Astrocyte of the cerebellum (primary cell): ENCODE data around the gene UTS2R.
"Not testable (repeated sequence)": the region's sequence is repeated elsewhere in the genome, so short reads cannot be mapped to it uniquely, and the experiment has no call there.

Experiments
- DNase-seq: peaks from one replicate; pipeline ENCODE4 v3.0.0-alpha.2; 2011; ENCODE audit warnings: low read depth
- H3K4me3 ChIP-seq: 2 replicates; pipeline ENCODE4 v1.5.1; 2011; ENCODE audit warnings: mild to moderate bottlenecking, low read depth, low read length, moderate library complexity
- CTCF ChIP-seq: IDR thresholded peaks from 2 replicates; pipeline ENCODE4 v1.5.1; 2012; ENCODE audit warnings: low read length, low read depth, moderate library complexity, mild to moderate bottlenecking; ENCODE audit errors: missing control alignments
- in situ Hi-C: cut with HindIII; loops from 2 replicates; pipeline ENCODE4 v1.10.0; 2017; ENCODE audit warnings: low sequenced_read_pairs

The UTS2R gene

GRCh38 chr17:82376042-82376730, 4.6 kb downstream of the UTS2R start:
- in situ Hi-C loops = no loop called here

DNA sequence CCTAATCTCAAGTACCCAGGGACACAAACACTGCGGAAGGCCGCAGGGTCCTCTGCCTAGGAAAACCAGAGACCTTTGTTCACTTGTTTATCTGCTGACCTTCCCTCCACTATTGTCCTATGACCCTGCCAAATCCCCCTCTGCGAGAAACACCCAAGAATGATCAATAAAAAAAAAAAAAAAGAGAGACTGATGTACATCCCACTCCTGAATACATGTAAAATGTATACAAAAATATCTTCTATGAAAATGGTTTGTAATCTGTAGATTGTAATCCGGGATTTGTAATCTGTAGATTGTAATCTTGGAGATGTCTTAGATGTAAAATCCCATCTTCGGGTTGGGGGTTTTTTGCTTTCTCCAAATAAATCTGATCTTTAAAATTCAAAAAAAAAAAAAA, 5.7 kb downstream of the UTS2R start:
- H3K4me3 ChIP-seq, in situ Hi-C loops, DNase-seq: not testable (repeated sequence)

More at GRCh38 chr17:82376042-82376730, 4.6 kb downstream of the UTS2R start:
- TF ChIP-seq CTCF = no peak
- no peak overlapping the region for H3K4me3 ChIP-seq
- no peak for DNase-seq

DNA sequence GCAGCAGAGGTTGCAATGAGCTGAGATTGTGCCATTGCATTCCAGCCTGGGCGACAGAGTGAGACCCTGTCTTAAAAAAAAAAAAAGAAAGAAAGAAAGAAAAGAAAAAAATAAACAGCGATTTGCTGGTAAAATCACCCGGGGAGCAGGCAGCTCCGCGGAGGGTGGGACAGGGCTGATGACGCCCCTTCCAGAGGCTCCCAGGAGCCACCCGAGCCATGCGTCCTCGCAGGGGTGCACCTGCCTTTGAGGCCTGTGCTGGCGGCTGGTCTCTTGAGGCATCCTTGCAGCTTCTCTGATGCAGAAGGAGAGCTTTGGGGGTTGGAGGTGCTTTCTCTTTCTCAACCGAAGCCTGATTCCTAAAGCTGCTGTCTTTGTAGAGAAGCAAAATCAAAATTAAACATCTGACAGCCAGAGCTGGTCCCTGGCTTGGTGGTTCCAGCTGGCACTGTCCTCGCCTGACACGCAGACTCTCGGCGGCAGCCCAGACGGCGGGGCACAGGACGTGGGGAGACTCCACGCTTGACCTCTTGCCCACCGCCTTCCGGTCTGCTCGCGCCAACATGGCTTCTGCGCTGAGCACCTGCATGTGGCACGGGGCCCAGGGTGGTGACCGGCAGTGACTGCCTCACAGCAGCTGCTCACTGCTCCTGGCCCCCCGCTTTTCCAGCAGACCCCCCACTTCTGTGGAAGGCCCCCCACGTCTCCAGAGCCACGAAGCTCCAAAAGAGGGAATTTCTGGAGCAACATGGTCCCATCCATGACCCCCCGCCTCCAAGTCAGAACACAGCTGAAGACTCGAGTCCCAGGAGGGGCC, 6.6 kb downstream of the UTS2R start:
- no peak overlapping the region for H3K4me3 ChIP-seq
- DNase-seq = no peak
- in situ Hi-C loops = no loop called here
- TF ChIP-seq CTCF = no peak

GRCh38 chr17:82378741-82379021, 7.1 kb downstream of the UTS2R start:
- in situ Hi-C loops = no loop called here
- TF ChIP-seq CTCF = no peak
- DNase-seq = no peak
- no peak overlapping the region for H3K4me3 ChIP-seq

GRCh38 chr17:82380860-82381702, 9.5 kb downstream of the UTS2R start:
- in situ Hi-C loops = no loop called here
- TF ChIP-seq CTCF = no peak
- no peak for DNase-seq
- H3K4me3 ChIP-seq = no peak overlapping the region

DNA sequence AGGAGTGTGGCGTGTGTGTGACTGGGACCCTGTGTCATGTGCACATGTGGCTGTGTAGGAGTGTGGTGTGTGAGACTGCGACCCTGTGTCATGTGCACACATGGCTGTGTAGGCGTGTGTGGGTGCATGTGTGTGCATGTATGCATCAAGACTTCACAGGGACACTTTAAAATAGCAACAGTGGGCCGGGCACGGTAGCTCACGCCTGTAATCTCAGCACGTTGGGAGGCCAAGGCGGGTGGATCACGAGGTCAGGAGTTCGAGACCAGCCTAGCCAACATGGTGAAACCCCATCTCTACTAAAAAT, 10.1 kb downstream of the UTS2R start:
- DNase-seq, in situ Hi-C loops: not testable (repeated sequence)

DNA sequence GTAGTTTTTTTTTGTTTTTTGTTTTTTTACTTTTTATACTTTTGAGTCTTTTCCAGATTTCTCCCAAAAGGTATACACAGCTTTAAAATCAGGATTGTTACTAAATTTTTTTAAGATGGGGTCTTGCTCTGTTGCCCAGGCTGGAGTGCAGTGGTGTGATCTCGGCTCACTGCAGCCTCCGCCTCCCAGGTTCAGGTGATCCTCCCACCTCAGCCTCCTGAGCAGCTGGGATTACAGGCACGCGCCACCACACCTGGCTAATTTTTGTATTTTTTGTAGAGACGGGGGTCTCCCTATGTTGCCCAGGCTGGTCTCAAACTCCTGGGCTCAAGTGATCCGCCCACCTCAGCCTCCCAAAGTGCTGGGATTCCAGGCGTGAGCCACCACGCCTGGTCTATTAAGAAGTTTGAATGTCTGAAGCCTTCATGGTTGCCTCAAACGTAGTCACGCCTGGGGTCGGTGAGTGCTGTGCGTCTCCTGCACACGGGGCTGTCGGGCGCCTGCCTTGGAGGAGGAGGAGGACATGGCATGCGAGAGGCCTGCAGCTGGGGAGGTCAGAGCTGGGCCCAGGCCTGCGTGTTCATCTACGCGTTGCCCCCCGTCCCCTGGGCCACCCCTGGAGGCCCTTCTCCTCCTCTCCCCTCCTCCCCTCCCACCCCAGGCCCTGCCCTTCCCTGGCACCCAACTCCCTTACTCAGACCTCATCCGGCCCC, 10.8 kb downstream of the UTS2R start:
- in situ Hi-C loops, DNase-seq, H3K4me3 ChIP-seq: not testable (repeated sequence)

More for the DNA sequence above, 10.1 kb downstream of the UTS2R start:
- not testable (repeated sequence) for H3K4me3 ChIP-seq
